Endothelial cell of umbilical vein (primary cell): ENCODE measurements around the gene ATAD3A. TPM values are rescaled to one million over a fixed set of nuclear protein-coding genes. Genes with fewer than 3 reads are reported as not detected.

Experiments
- BruUV-seq: library from RNA; stranded (reverse); fragments of 400-500 nt; replicated peaks from 2 replicates; lab custom pipeline; 2021; lab: Mats Ljungman, UMichigan
- CTCF ChIA-PET: fragments of 300-600, 350-600 bp; sonication (Branson Sonifier 250); formaldehyde crosslinking; loops from one replicate; lab custom pipeline; 2021; ENCODE audit warnings: antibody characterized with exemption, inconsistent platforms; lab: Charles Lee
- POLR2A ChIA-PET: fragments of 300-600, 350-600 bp; sonication (Branson Sonifier 250); formaldehyde crosslinking; loops from one replicate; lab custom pipeline; 2021; ENCODE audit warnings: antibody characterized with exemption, inconsistent platforms; lab: Charles Lee
- DNase-seq: peaks from one replicate; pipeline ENCODE4 v3.0.0-alpha.2; 2011; ENCODE audit warnings: low read depth, low spot score
- FAIRE-seq: peaks from 2 replicates; lab custom pipeline; 2011; peaks lifted over from hg19 to GRCh38; lab: Jason Lieb, UNC
- H2AFZ ChIP-seq: 2 replicates; pipeline ENCODE4 v1.6.0; 2012; ENCODE audit warnings: low read depth, low read length, control low read depth, inconsistent platforms
- H3K27ac ChIP-seq: 2 replicates; pipeline ENCODE4 v1.5.1; 2011; ENCODE audit warnings: low read depth, mild to moderate bottlenecking, control low read depth, low read length, moderate library complexity; ENCODE audit not compliant: insufficient read depth
- H3K27me3 ChIP-seq, 2 experiments: 2 replicates each; pipeline versions ENCODE4 v1.6.0 to v1.6.1; 2011; ENCODE audit warnings: low read length in 2 of 2, mixed read lengths in 1 of 2; ENCODE audit not compliant: control insufficient read depth in 2 of 2, insufficient read depth in 2 of 2
- H3K36me3 ChIP-seq, 2 experiments: 2 replicates in 1 of 2; 3 replicates in 1 of 2; pipeline ENCODE4 v1.5.1; 2011; ENCODE audit warnings: low read length in 2 of 2, mild to moderate bottlenecking in 1 of 2, moderate library complexity in 1 of 2; ENCODE audit not compliant: control insufficient read depth in 2 of 2, insufficient read depth in 2 of 2; ENCODE audit errors: extremely low read depth in 1 of 2
- H3K4me1 ChIP-seq: 3 replicates; pipeline ENCODE4 v1.5.1; 2011; ENCODE audit warnings: mild to moderate bottlenecking, low read length; ENCODE audit not compliant: control insufficient read depth, insufficient read depth; ENCODE audit errors: extremely low read depth
- H3K4me2 ChIP-seq: 2 replicates; pipeline ENCODE4 v1.6.1; 2011; ENCODE audit warnings: low read length, control low read depth, mixed read lengths; ENCODE audit not compliant: insufficient read depth
- H3K4me3 ChIP-seq, 3 experiments: fragments of 200-600 bp in 1 of 3; sonication (generic), shearing (Covaris generic) in 1 of 3; replicated peaks in 1 of 3; 2 replicates each; pipeline ENCODE4 v1.5.1; 2011 to 2016; ENCODE audit warnings: control low read depth in 3 of 3, low read length in 3 of 3, mild to moderate bottlenecking in 2 of 3, inconsistent platforms in 1 of 3, low read depth in 1 of 3, moderate library complexity in 1 of 3; ENCODE audit not compliant: insufficient read depth in 1 of 3
- H3K79me2 ChIP-seq: 2 replicates; pipeline ENCODE4 v1.6.0; 2012; ENCODE audit warnings: low read length, inconsistent platforms; ENCODE audit not compliant: control insufficient read depth, insufficient read depth
- H3K9ac ChIP-seq: replicated peaks from 2 replicates; pipeline ENCODE3; 2011; ENCODE audit warnings: low read length, control low read depth; ENCODE audit not compliant: insufficient read depth; ENCODE audit errors: extremely low read depth
- H3K9me1 ChIP-seq: replicated peaks from 3 replicates; pipeline ENCODE4 v1.6.0; 2011; ENCODE audit warnings: mild to moderate bottlenecking, low read length; ENCODE audit not compliant: control insufficient read depth, insufficient read depth; ENCODE audit errors: extremely low read depth
- H3K9me3 ChIP-seq: replicated peaks from 2 replicates; pipeline ENCODE4 v1.5.1; 2012; ENCODE audit warnings: low read length, inconsistent platforms; ENCODE audit not compliant: control insufficient read depth, insufficient read depth
- H4K20me1 ChIP-seq: replicated peaks from 2 replicates; pipeline ENCODE3; 2011; ENCODE audit warnings: mild to moderate bottlenecking, low read length; ENCODE audit not compliant: control insufficient read depth, insufficient read depth; ENCODE audit errors: extremely low read depth
- CTCF ChIP-seq, 2 donors: IDR thresholded peaks; 1 replicate in 1 of 2; 2 replicates in 1 of 2; pipeline ENCODE4 v1.5.1; 2011; ENCODE audit warnings: low read length in 2 of 2, mild to moderate bottlenecking in 2 of 2, moderate library complexity in 2 of 2, control low read depth in 1 of 2, inconsistent platforms in 1 of 2, low read depth in 1 of 2; ENCODE audit not compliant: insufficient read depth in 1 of 2; ENCODE audit errors: extremely low read depth in 1 of 2
- EZH2 ChIP-seq: IDR thresholded peaks from 2 replicates; pipeline ENCODE4 v1.6.1; 2012; ENCODE audit warnings: borderline replicate concordance, low read depth, mild to moderate bottlenecking, moderate library complexity, low read length, inconsistent platforms; ENCODE audit not compliant: severe bottlenecking
- FOS ChIP-seq: IDR thresholded peaks from 2 replicates; pipeline ENCODE4 v1.6.1; 2011; ENCODE audit warnings: mild to moderate bottlenecking, low read length, moderate library complexity, borderline replicate concordance; ENCODE audit not compliant: insufficient read depth
- GATA2 ChIP-seq: IDR thresholded peaks from 2 replicates; pipeline ENCODE4 v1.7.0; 2011; ENCODE audit warnings: low read depth, mild to moderate bottlenecking, moderate library complexity, mixed read lengths, low read length; ENCODE audit not compliant: insufficient read length, insufficient read depth
- JUN ChIP-seq: IDR thresholded peaks from 2 replicates; pipeline ENCODE4 v1.6.1; 2011; ENCODE audit warnings: borderline replicate concordance, low read depth; ENCODE audit not compliant: insufficient read length, insufficient read depth
- MAX ChIP-seq: IDR thresholded peaks from 2 replicates; pipeline ENCODE4 v1.6.1; 2011; ENCODE audit not compliant: insufficient read depth, insufficient read length
- MYC ChIP-seq: IDR thresholded peaks from one replicate; pipeline ENCODE4 v1.6.1; 2011; ENCODE audit warnings: mild to moderate bottlenecking, low read depth, low read length
- POLR2A ChIP-seq: IDR thresholded peaks from 2 replicates; pipeline ENCODE4 v1.6.1; 2012; ENCODE audit warnings: low read depth, mild to moderate bottlenecking, control low read depth, low read length
- POLR2AphosphoS5 ChIP-seq: IDR thresholded peaks from 2 replicates; pipeline ENCODE4 v1.6.1; 2012; ENCODE audit warnings: low read depth, mild to moderate bottlenecking, control low read depth, low read length, moderate library complexity; ENCODE audit not compliant: insufficient read depth
- dilution Hi-C: fragments of 300-500 bp; cut with MboI; formaldehyde crosslinking; loops from one replicate; pipeline ENCODE4 v1.15.0; 2019; ENCODE audit warnings: low sequenced_read_pairs; ENCODE audit not compliant: extremely low pct_ligation_motif_present
- intact Hi-C: fragments of 100-400 bp; cut with micrococcal nuclease; formaldehyde crosslinking; loops from one replicate; pipeline ENCODE4 v1.10.0; 2022
- polyA plus RNA-seq, 4 experiments: library from polyadenylated mRNA; depleted of rRNA in 3 of 4; stranded (reverse) in 3 of 4; unstranded in 1 of 4; fragments of >200 nt; gene quantifications; 2 replicates each; pipeline versions ENCODE4 v1.2.1 to v1.2.3, GENCODE V29; 2011 to 2012; ENCODE audit warnings: missing spikeins in 1 of 4
- total RNA-seq: library from RNA; stranded (reverse); gene quantifications from 2 replicates; pipeline ENCODE4 v1.2.3, GENCODE V29; 2021

ATAD3A gene
- total and polyA plus RNA-seq, 2 donors (not counting 3 experiments of a cell fraction or from before 2014, with no cell fraction given), result 24.9 to 55.2 TPM

- H4K20me1 ChIP-seq, result no peaks in the 10 kb centered on the region
- BruUV-seq, result no TSS peak
- H3K9ac ChIP-seq, result no peak overlapping the region
- ChIA-PET POLR2A (no interaction called here), CTCF (no interaction called here)
- H2AFZ ChIP-seq, result no peak overlapping the region
- peaks cover 14% of the 10 kb centered on the region for H3K4me1 ChIP-seq
- peaks cover 8% of the 10 kb centered on the region for H3K79me2 ChIP-seq
- no peaks in the 10 kb centered on the region for H3K9me3 ChIP-seq
- intact Hi-C loops, result no loop called here
- FAIRE-seq (no peak), DNase-seq (no peak)
- peaks cover 0 to 8% of the 10 kb centered on the region in 2 experiments for H3K36me3 ChIP-seq
- no peaks in the 10 kb centered on the region for H3K27me3 ChIP-seq
- H3K9me1 ChIP-seq, result no peaks in the 10 kb centered on the region
- H3K27ac ChIP-seq, result no peak overlapping the region
- H3K4me3 ChIP-seq, result no peak overlapping the region
- TF ChIP-seq MYC (no peak), JUN (no peak), FOS (no peak), MAX (no peak), GATA2 (no peak), EZH2 (no peak), CTCF (IDR thresholded peaks at IDR 0.05; ENCODE audit: extremely low read depth in 1 of 2, insufficient read depth in 1 of 2, low read depth in 1 of 2, low read length in 2 of 2) (no peak), POLR2A (no peak), POLR2AphosphoS5 (no peak)
- H3K4me2 ChIP-seq, result no peak overlapping the region
- dilution Hi-C loops, result no loop called here
These were observed 31.7 kb downstream of the ATAD3A start for GRCh38 chr1:1543706-1544099.
